HL-60 (cell line): ENCODE data around the gene USF1.

Experiments used
- DNase-seq, 2 experiments: peaks; one replicate each; pipeline ENCODE4 v3.0.0-alpha.2; 2010 to 2020; ENCODE audit warnings: low read depth in 1 of 2, low spot score in 1 of 2
- H3K27ac ChIP-seq: fragments of 250-450 bp; sonication (Bioruptor Pico); replicated peaks from 2 replicates; pipeline ENCODE4 v1.5.1; 2020; ENCODE audit warnings: mild to moderate bottlenecking, moderate library complexity
- H3K27me3 ChIP-seq: fragments of 250-450 bp; sonication (Bioruptor Pico); 2 replicates; pipeline ENCODE4 v1.5.1; 2021; ENCODE audit warnings: mild to moderate bottlenecking, moderate library complexity; ENCODE audit not compliant: insufficient read depth, poor library complexity, severe bottlenecking
- H3K4me3 ChIP-seq: replicated peaks from 2 replicates; pipeline ENCODE4 v1.5.1; 2011; ENCODE audit warnings: mild to moderate bottlenecking, control low read depth, low read length; ENCODE audit not compliant: insufficient read depth
- CTCF ChIP-seq: IDR thresholded peaks from one replicate; pipeline ENCODE4 v1.5.1; 2011; ENCODE audit warnings: low read length, control low read depth, inconsistent platforms; ENCODE audit not compliant: insufficient read depth
- GABPA ChIP-seq: IDR thresholded peaks from 2 replicates; pipeline ENCODE4 v1.6.1; 2012; ENCODE audit warnings: low read depth
- POLR2AphosphoS5 ChIP-seq: IDR thresholded peaks from 2 replicates; pipeline ENCODE4 v1.6.1; 2012; ENCODE audit warnings: low read depth
- REST ChIP-seq: IDR thresholded peaks from 2 replicates; pipeline ENCODE4 v1.6.1; 2012; ENCODE audit warnings: low read depth; ENCODE audit not compliant: insufficient replicate concordance
- SPI1 ChIP-seq: IDR thresholded peaks from 2 replicates; pipeline ENCODE4 v1.6.1; 2012; ENCODE audit warnings: low read depth, mild to moderate bottlenecking, borderline replicate concordance

The USF1 gene

DNA sequence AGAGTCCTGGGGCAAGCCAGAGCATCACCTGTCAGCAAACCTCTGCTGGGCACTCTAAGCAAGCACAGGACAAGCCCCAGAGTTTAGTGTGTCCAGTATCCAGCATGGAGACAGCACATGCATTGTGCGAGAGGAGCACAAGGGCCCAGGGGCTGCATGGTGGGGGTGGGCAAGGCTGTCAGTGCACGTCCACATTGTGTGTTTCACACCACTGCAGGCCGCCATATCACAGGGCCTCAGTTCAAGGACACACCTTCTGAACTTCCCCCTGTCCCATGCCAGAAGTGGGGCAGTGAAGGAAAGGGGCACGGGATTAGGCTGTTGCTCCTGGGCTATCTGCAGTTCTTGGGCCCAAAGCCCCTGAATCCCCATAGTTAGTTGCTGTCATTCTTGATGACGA is 6.2 kb downstream of the USF1 start:
- H3K4me3 ChIP-seq: no peak overlapping the region
- no peak for DNase-seq
- TF ChIP-seq CTCF: no peak
- H3K27ac ChIP-seq: no peak overlapping the region
- H3K27me3 ChIP-seq: no peaks in the 10 kb centered on the region

DNA sequence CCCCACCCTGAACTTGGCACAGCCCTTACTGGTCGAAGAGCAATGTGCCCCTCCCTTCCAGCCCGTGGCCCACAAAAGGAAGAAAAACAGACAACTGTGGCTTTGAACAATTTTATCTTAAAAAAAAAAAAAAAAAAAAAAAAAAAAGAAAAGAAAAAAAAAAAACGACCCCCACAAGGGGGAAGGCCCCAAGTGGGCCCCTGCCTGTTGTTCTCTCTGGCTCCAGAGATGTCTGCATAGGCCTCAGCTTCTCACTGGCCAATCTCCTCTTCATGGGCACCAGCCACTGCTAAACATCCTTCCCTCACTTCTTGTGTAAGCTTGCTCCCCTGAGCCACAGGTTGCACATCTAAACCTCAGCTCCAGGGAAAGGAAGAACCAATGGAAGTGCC is 6.6 kb downstream of the USF1 start:
- Histone ChIP-seq H3K27me3 (no peaks in the 10 kb centered on the region), H3K4me3 (peak overlapping the region; percentile 56), H3K27ac (peak overlapping the region; percentile 63)
- no peak for DNase-seq
- TF ChIP-seq REST (no peak), POLR2AphosphoS5 (no peak), GABPA (no peak)

DNA sequence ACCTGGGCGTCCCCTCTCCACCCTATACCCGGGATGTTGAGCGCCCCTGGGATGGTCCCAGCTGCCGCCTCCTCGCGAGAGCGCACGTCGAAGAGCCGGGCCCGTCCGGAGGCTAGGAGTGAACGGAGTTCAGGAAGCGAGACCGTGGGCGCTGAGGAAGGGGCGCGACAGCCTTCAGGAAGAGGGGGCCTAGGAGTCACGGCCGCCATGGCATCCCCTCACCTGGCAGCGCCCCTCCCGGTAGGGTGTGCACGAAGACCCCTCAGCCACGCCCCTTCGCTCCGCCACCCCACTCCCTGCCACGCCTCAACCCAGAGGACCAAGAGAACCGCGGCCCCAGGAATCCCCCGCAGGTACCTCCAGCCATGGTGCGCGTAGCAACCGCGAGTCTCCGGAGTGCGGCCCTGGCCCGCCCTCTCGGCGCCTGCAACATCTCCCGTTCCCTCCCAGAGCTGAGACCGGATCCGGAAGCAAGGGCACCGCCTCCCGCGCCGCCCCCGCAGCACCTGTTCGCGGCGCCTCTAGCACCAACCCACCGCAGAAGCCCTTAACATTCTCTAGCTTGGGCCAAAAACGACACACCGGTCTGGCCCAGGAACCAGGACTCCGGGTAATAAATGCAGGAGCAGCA is 7.1 kb downstream of the USF1 start, which contains the start of gene TSTD1:
Gene TSTD1, minus strand, starts transcription at position 442 of the 631 bp plus-strand sequence. Its CDS starts 75 bp downstream, at position 367.
- peak within 1 kb of the TSS; percentile 63 for H3K27ac ChIP-seq
- TF ChIP-seq SPI1 (no peak), GABPA (peak; percentile 87), CTCF (no peak), REST (no peak), POLR2AphosphoS5 (peak; percentile 76)
- H3K4me3 ChIP-seq: peak within 1 kb of the TSS; percentile 56
- H3K27me3 ChIP-seq: no peaks in the 10 kb centered on the region
- peak; percentile 70 to 75 for DNase-seq

- H3K27ac ChIP-seq: peak overlapping the region; percentile 63; the same call in 1 of the 2 replicates
- H3K27me3 ChIP-seq: no peaks in the 10 kb centered on the region
- no peak for DNase-seq
- TF ChIP-seq CTCF: no peak
- TF ChIP-seq SPI1: no peak
- no peak for TF ChIP-seq GABPA
- no peak for TF ChIP-seq REST
- TF ChIP-seq POLR2AphosphoS5: no peak
- H3K4me3 ChIP-seq: peak overlapping the region; percentile 56
Observed at GRCh38 chr1:161037661-161038522, 7.9 kb downstream of the USF1 start.
